ENCODE measurements around the gene PHLDB1.

PHLDB1 gene

GRCh38 chr11:118697346-118697745 lies 89.9 kb downstream of the PHLDB1 start:
- no peak for TF ChIP-seq CTCF (IDR thresholded peaks at IDR 0.05; ENCODE audit: control insufficient read depth, extremely low read depth, insufficient read depth)
- no peak for DNase-seq (ENCODE audit: low read depth)
- H3K4me3 ChIP-seq (ENCODE audit: low read depth, low read length) = no peak overlapping the region

GRCh38 chr11:118699506-118700220 lies 92.2 kb downstream of the PHLDB1 start:
- no peak for DNase-seq (ENCODE audit: low read depth)
- no peak for TF ChIP-seq CTCF (IDR thresholded peaks at IDR 0.05; ENCODE audit: control insufficient read depth, extremely low read depth, insufficient read depth)
- no peak overlapping the region for H3K4me3 ChIP-seq (ENCODE audit: low read depth, low read length)

- no peak for DNase-seq (ENCODE audit: low read depth)
- TF ChIP-seq CTCF (IDR thresholded peaks at IDR 0.05; ENCODE audit: control insufficient read depth, extremely low read depth, insufficient read depth) = no peak
These were observed 96.2 kb downstream of the PHLDB1 start for GRCh38 chr11:118703563-118704106.

GRCh38 chr11:118705111-118705741 lies 97.8 kb downstream of the PHLDB1 start:
- no peak for DNase-seq (ENCODE audit: low read depth)
- no peak overlapping the region for H3K4me3 ChIP-seq (ENCODE audit: low read depth, low read length)
- no peak for TF ChIP-seq CTCF (IDR thresholded peaks at IDR 0.05; ENCODE audit: control insufficient read depth, extremely low read depth, insufficient read depth)

More at GRCh38 chr11:118703563-118704106, 96.2 kb downstream of the PHLDB1 start:
- H3K4me3 ChIP-seq (ENCODE audit: low read depth, low read length) = no peak overlapping the region

GRCh38 chr11:118705791-118706545 lies 98.6 kb downstream of the PHLDB1 start:
- TF ChIP-seq CTCF (IDR thresholded peaks at IDR 0.05; ENCODE audit: control insufficient read depth, extremely low read depth, insufficient read depth) = no peak
- H3K4me3 ChIP-seq (ENCODE audit: low read depth, low read length) = no peak overlapping the region
- no peak for DNase-seq (ENCODE audit: low read depth)

GRCh38 chr11:118706546-118706825 lies 99.1 kb downstream of the PHLDB1 start:
- no peak overlapping the region for H3K4me3 ChIP-seq (ENCODE audit: low read depth, low read length)
- no peak for TF ChIP-seq CTCF (IDR thresholded peaks at IDR 0.05; ENCODE audit: control insufficient read depth, extremely low read depth, insufficient read depth)
- no peak for DNase-seq (ENCODE audit: low read depth)

Data from LNCaP clone FGC (cell line).